ENCODE results near the gene NID1.

DNA sequence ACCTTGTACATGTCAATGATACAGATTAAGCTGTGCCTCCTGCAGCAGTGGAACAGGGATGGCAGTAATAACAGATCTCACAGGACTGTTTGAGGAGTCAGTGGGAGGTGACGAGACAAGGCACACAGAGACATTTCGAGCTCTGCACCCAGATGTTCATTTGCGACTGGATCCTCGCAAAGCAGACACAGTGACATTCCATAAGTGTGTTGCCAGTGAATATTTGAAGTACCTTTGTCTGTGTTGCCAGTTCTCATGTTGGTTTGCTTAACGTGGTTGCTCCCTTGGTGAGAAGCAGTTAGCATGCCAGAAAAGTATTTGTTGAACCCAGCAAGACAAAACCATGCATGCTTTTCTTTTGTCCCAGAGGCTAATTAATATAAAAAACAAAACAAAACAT, 67.0 kb downstream of the NID1 start:
- TF ChIP-seq POLR2A (IDR thresholded peaks at IDR 0.05; ENCODE audit: borderline replicate concordance, extremely low read depth, insufficient read depth, insufficient read length) (no peak), ZNF274 (IDR thresholded peaks at IDR 0.05; ENCODE audit: low read depth, low read length) (no peak)
- TF ChIP-seq, protein P1, sequence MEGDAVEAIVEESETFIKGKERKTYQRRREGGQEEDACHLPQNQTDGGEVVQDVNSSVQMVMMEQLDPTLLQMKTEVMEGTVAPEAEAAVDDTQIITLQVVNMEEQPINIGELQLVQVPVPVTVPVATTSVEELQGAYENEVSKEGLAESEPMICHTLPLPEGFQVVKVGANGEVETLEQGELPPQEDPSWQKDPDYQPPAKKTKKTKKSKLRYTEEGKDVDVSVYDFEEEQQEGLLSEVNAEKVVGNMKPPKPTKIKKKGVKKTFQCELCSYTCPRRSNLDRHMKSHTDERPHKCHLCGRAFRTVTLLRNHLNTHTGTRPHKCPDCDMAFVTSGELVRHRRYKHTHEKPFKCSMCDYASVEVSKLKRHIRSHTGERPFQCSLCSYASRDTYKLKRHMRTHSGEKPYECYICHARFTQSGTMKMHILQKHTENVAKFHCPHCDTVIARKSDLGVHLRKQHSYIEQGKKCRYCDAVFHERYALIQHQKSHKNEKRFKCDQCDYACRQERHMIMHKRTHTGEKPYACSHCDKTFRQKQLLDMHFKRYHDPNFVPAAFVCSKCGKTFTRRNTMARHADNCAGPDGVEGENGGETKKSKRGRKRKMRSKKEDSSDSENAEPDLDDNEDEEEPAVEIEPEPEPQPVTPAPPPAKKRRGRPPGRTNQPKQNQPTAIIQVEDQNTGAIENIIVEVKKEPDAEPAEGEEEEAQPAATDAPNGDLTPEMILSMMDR (IDR thresholded peaks at IDR 0.05 in 2 of 3, conservative IDR thresholded peaks at IDR 0.05 in 1 of 3; ENCODE audit: borderline replicate concordance in 1 of 3, insufficient read depth in 1 of 3, low read depth in 2 of 3, low read length in 2 of 3) = no peak

Data from HCT116 (cell line).